Measurements from ENCODE around the gene EXD3. TPM values are rescaled to one million over a fixed set of nuclear protein-coding genes. Genes with fewer than 3 reads are reported as not detected.
"Not testable (repeated sequence)": the region's sequence is repeated elsewhere in the genome, so short reads cannot be mapped to it uniquely, and the experiment has no call there.

Gene EXD3
- total RNA-seq, 2 experiments from 2014 or later: 10.3 to 13.2 TPM

GRCh38 chr9:137393176-137394150 lies 29.5 kb downstream of the EXD3 start:
- no peak overlapping the region for H3K4me3 Mint-ChIP-seq
- H3K36me3 Mint-ChIP-seq (ENCODE audit: low read depth): peaks cover 2% of the 10 kb centered on the region
- DNase-seq: no peak
- ChIA-PET POLR2A (no interaction called here), CTCF (interaction anchor here (1.4 kb wide), 1 partner anchor 29 kb away, joined by 3 read pairs; the partner anchor contains the start of genes EXD3 and NOXA1)
- peaks cover 8% of the 10 kb centered on the region for H3K4me1 Mint-ChIP-seq
- no peaks in the 10 kb centered on the region for H3K27me3 Mint-ChIP-seq
- H3K9me3 Mint-ChIP-seq: no peaks in the 10 kb centered on the region
- H3K27ac Mint-ChIP-seq: no peak overlapping the region

DNA sequence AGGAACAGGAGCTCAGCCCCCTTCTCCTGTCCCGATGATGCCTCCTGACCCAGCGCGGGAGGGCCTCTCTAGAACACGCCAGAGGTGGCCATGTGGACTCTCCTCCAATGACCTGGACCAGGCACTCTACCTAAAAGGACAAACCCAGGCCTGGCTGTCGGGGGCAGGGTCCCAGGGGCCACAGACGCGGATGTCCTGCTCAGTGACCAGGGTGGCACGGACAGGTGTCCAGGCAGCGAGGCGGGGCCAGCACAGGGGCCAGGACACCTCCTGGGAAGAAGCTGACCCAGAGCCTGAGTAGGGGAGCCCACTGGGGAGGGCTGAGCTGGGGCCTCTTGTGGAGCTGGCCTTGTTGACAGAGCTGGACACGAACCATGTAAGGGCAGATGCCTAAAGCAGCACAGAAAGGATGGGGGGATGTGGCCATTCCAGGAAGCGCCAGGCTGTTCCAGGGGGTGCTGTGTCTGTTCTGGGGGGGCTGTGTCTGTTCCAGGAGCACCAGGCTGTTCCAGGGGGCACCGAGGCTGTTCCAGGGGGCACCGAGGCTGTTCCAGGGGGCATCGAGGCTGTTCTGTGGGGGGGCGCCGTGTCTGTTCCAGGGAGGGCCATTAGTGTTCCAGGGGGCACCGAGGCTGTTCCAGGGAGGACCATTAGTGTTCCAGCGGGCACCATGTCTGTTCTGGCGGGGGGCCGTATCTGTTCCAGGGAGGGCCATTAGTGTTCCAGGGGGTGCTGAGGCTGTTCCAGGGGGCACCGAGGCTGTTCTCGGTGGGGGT lies 30.5 kb downstream of the EXD3 start:
- peaks cover 2% of the 10 kb centered on the region for H3K36me3 Mint-ChIP-seq (ENCODE audit: low read depth)
- no peaks in the 10 kb centered on the region for H3K9me3 Mint-ChIP-seq
- ChIA-PET CTCF (interaction anchor here (1.4 kb wide), 1 partner anchor 30 kb away, joined by 3 read pairs; the partner anchor contains the start of genes EXD3 and NOXA1), POLR2A (no interaction called here)
- no peak overlapping the region for H3K4me3 Mint-ChIP-seq
- peak overlapping the region; percentile 36 for H3K27ac Mint-ChIP-seq
- no peak for DNase-seq
- peaks cover 7% of the 10 kb centered on the region for H3K4me1 Mint-ChIP-seq
- H3K27me3 Mint-ChIP-seq: no peaks in the 10 kb centered on the region

DNA sequence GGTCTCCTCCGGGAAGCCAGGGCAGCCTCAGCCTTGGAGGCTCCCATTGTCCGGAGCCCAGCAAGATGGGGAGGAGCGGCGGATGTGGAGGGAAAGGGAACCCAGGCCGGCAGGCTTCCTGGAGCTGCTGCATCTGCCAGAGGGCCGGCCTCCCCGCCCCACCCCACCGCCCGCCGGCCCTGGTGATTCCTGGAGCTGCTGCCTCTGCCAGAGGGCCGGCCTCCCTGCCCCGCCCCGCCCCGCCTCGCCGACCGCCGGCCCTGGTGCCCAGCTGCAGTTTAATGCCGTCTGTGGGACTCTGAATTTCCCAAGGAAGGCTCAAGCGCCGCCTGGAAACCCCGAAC lies 31.6 kb downstream of the EXD3 start:
- no peak for DNase-seq
- peaks cover 13% of the 10 kb centered on the region for H3K4me1 Mint-ChIP-seq
- H3K4me3 Mint-ChIP-seq: no peak overlapping the region
- no peak overlapping the region for H3K27ac Mint-ChIP-seq
- H3K9me3 Mint-ChIP-seq: no peaks in the 10 kb centered on the region
- POLR2A ChIA-PET: no interaction called here
- CTCF ChIA-PET: no interaction called here
- H3K27me3 Mint-ChIP-seq: no peaks in the 10 kb centered on the region
- no peaks in the 10 kb centered on the region for H3K36me3 Mint-ChIP-seq (ENCODE audit: low read depth)

DNA sequence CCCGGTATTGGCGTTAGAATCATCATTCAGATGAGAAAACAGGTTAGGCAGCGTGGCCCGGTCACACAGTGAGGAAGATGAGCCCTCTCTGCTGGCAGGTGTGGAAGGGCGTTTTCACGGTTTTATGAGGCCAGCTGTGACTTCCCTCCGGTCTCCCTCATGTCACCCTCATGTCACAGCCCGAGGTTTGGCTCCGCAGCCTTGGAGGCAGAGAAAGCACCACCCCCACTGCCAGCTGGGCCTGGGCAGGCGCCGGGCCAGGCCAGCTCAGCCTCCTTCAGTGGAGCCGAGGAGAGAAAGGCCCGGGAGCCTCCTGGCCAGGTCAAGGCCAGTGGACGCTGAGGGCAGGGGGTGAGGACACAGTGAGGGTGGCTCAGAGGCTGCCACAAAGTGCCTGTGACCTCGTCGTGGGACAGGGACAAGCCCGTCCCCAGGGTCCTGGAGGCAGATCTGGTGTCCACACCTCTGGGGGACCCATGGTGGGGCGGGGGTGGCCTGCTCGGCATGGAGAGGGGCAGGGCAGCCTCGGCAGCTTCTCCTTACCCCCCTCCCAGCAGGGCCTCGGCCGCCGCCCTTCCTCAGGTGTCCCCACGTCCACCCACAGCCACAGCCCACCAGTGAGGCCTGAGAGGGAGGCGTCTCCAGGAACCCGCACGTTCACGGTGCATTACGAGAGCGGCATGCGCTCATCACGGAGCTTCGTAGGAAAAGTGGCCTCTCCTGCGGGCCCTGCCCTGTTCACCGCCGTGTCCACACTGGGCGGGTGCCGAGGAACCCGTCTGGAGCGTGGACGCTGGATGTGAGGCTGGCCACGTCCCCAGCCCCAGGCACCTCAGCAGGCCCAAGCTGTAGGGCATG lies 32.2 kb downstream of the EXD3 start:
- Mint-ChIP-seq H3K36me3 (ENCODE audit: low read depth) (no peaks in the 10 kb centered on the region), H3K4me1 (peaks cover 16% of the 10 kb centered on the region), H3K27ac (peak overlapping the region; percentile 46), H3K9me3 (no peaks in the 10 kb centered on the region), H3K27me3 (no peaks in the 10 kb centered on the region), H3K4me3 (no peak overlapping the region)
- CTCF ChIA-PET: no interaction called here
- no peak for DNase-seq
- POLR2A ChIA-PET: no interaction called here

- no peaks in the 10 kb centered on the region for H3K9me3 Mint-ChIP-seq
- POLR2A ChIA-PET: no interaction called here
Measured at GRCh38 chr9:137389428-137389746, 33.6 kb downstream of the EXD3 start.

DNA sequence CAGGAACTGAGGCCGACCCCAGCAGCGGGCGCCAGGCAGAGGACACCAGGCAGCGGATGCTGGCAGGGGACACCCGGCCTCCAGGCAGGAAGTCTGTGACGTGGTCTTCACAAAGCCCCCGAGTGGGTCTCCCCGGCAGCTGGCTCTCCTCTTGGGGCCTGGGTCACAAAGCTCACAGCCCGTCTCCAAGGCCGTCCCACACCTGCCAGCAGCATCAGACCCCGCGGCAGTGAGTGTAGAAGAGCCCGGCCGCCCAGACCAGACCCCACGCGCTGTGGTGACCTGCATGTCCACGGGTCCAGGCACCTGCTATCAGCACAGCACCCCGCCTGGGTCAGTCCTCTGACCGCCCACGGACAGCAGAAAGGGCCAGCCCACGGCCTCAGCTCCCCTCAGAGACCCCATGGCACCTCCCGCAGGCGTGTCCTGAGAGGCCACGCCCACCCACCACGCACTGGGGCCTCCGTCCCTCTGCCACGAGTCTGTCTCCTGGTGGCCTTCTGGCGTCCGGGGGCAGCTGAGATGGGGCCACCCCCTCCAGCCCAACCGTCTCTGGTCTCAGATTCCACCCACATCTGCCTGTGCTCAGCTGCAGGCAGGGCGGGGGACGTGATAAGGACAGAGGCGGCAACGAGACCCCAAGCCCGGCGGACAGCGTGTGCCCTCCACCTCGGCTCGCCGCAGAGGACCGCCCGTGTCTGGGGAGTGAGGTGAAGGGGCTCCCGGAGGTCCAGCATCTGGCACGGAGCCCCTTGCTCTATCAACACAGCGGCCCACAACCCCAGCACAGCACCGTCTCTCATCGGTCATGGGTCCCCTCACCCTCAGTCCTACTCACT lies 34.2 kb downstream of the EXD3 start:
- Mint-ChIP-seq H3K9me3 (no peaks in the 10 kb centered on the region), H3K4me1 (peaks cover 16% of the 10 kb centered on the region), H3K27me3 (no peaks in the 10 kb centered on the region), H3K36me3 (ENCODE audit: low read depth) (no peaks in the 10 kb centered on the region), H3K27ac (peak overlapping the region; percentile 97), H3K4me3 (no peak overlapping the region)
- DNase-seq: no peak
- ChIA-PET CTCF (no interaction called here), POLR2A (no interaction called here)

More at GRCh38 chr9:137389428-137389746, 33.6 kb downstream of the EXD3 start:
- H3K36me3 Mint-ChIP-seq (ENCODE audit: low read depth): no peaks in the 10 kb centered on the region
- no peak overlapping the region for H3K4me3 Mint-ChIP-seq
- no peak overlapping the region for H3K27ac Mint-ChIP-seq
- DNase-seq: no peak
- peaks cover 16% of the 10 kb centered on the region for H3K4me1 Mint-ChIP-seq
- H3K27me3 Mint-ChIP-seq: no peaks in the 10 kb centered on the region
- CTCF ChIA-PET: no interaction called here

- Mint-ChIP-seq H3K9me3 (no peaks in the 10 kb centered on the region), H3K27me3 (no peaks in the 10 kb centered on the region), H3K27ac (peak overlapping the region; percentile 97), H3K36me3 (ENCODE audit: low read depth) (no peaks in the 10 kb centered on the region), H3K4me3 (no peak overlapping the region), H3K4me1 (peaks cover 16% of the 10 kb centered on the region)
- ChIA-PET POLR2A (interaction anchor here (0.6 kb wide), 1 partner anchor 14 kb away, joined by 3 read pairs; no protein-coding TSS in a partner anchor), CTCF (no interaction called here)
- DNase-seq: no peak
Measured at GRCh38 chr9:137387891-137388560, 34.9 kb downstream of the EXD3 start.

DNA sequence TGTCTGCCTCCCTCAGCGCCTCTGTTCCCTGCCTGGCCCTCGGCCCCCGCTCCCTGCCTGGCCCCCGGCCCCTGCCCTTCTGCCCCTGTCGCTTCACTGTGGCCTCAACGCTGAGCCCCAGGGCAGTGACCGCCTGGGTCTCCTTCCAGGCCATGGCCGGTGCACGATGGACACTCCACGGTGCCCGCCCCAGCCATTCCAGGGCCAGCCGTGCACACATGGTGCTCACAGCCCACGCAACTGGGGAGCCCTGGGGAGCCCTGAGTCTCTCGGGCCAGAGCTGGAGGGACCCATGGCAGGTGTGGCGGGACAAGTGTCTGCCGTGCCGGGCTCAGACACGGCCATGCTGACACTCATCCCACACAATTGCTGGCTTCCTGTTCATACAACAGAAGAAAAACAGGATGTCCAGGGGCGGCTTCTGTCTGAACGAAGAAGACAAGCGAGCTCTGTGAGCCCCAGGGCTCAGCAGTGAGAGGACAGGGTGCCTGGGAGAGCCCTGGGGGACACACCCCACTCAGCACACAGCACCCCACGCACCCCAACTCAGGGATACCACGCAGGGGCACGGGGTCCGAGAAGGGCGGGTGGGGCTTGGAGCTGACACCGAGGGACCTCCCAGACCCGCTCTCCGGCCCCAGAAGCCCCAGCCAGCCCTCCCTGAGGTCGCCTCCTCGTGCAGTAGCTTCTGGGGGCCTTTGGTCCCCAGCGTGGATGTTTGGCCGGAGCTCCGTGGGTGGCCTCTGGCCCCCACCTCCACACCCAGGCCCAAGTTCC lies 35.7 kb downstream of the EXD3 start:
- DNase-seq: peak; percentile 66
- ChIA-PET CTCF (no interaction called here), POLR2A (interaction anchor here (0.6 kb wide), 1 partner anchor 13 kb away, joined by 3 read pairs; no protein-coding TSS in a partner anchor)
- Mint-ChIP-seq H3K27ac (peak overlapping the region; percentile 97), H3K4me3 (peak overlapping the region; percentile 16), H3K9me3 (no peaks in the 10 kb centered on the region), H3K4me1 (peaks cover 16% of the 10 kb centered on the region), H3K36me3 (ENCODE audit: low read depth) (no peaks in the 10 kb centered on the region), H3K27me3 (no peaks in the 10 kb centered on the region)

DNA sequence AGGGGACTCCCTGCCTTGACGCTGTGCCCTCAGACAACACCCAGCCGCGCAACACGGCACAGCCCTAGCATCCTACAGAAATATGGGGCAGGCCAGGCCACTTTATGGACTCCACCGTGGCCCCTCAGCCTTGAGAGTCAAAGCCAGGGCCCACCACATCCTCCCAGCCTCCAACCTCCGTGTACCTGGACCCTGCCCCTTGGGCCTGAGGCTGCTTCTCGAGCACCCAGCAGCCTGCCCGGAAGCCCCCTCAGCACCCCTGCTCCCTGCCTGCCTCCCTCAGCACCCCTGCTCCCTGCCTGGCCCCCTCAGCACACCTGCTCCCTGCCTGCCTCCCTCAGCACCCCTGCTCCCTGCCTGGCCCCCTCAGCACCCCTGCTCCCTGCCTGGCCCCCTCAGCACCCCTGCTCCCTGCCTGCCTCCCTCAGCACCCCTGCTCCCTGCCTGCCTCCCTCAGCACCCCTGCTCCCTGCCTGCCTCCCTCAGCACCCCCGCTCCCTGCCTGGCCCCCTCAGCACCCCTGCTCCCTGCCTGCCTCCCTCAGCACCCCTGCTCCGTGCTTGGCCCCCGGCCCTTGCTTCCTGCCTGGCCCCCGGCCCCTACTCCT lies 36.4 kb downstream of the EXD3 start:
- CTCF ChIA-PET; H3K4me3 Mint-ChIP-seq; POLR2A ChIA-PET; DNase-seq; H3K36me3 Mint-ChIP-seq (ENCODE audit: low read depth); H3K9me3 Mint-ChIP-seq; H3K27me3 Mint-ChIP-seq: not testable (repeated sequence)
- Mint-ChIP-seq H3K27ac (peak overlapping the region; percentile 97), H3K4me1 (peaks cover 16% of the 10 kb centered on the region)

- H3K9me3 Mint-ChIP-seq: no peaks in the 10 kb centered on the region
- no peaks in the 10 kb centered on the region for H3K36me3 Mint-ChIP-seq (ENCODE audit: low read depth)
- POLR2A ChIA-PET: no interaction called here
- no peaks in the 10 kb centered on the region for H3K27me3 Mint-ChIP-seq
- H3K4me1 Mint-ChIP-seq: peaks cover 16% of the 10 kb centered on the region
- H3K4me3 Mint-ChIP-seq: no peak overlapping the region
- H3K27ac Mint-ChIP-seq: peak overlapping the region; percentile 86
- CTCF ChIA-PET: no interaction called here
- DNase-seq: no peak
Measured at GRCh38 chr9:137385061-137385655, 37.8 kb downstream of the EXD3 start.

All from activated CD4-positive, alpha-beta T cell treated with anti-CD3 and anti-CD28 coated beads, Interleukin-2, amount 10 ng/mL, durations not matched to agents 7 days and 5 days (primary cell).